Urinary bladder (tissue), 4 donors: ENCODE data around the gene HSD17B1. TPM values are rescaled to one million over a fixed set of nuclear protein-coding genes. Genes with fewer than 3 reads are reported as not detected.

Experiments
- DNase-seq: peaks from one replicate; pipeline ENCODE4 v3.0.0-alpha.2; 2015; ENCODE audit errors: extremely low spot score
- H3K27ac ChIP-seq: one replicate; pipeline ENCODE4 v1.5.1; 2013; ENCODE audit warnings: low read depth, mild to moderate bottlenecking, moderate library complexity
- H3K36me3 ChIP-seq: one replicate; pipeline ENCODE4 v1.6.1; 2013; ENCODE audit warnings: mild to moderate bottlenecking, moderate library complexity; ENCODE audit not compliant: insufficient read depth
- H3K4me1 ChIP-seq: one replicate; pipeline ENCODE4 v1.6.1; 2013; ENCODE audit warnings: mild to moderate bottlenecking, moderate library complexity; ENCODE audit not compliant: insufficient read depth
- H3K4me3 ChIP-seq: one replicate; pipeline ENCODE4 v1.5.1; 2013; ENCODE audit warnings: low read depth, low read length
- WGBS: extraction: QIAGEN DNeasy Blood & Tissue Kit; methylation state at CpG from one replicate; pipeline ENCODE4 v1.1.7; 2013; 5-methylcytosine and 5-hydroxymethylcytosine counted together
- polyA plus RNA-seq: library from polyadenylated mRNA; stranded (reverse); fragments of 200-250 nt; gene quantifications from one replicate; pipeline ENCODE4 v1.2.3, GENCODE V29; 2013
- total RNA-seq: library from RNA; depleted of rRNA; stranded (reverse); fragments of >200 nt; gene quantifications from one replicate; pipeline ENCODE4 v1.2.3, GENCODE V29; 2014
- donor health status: healthy with polysubstance abuse.
- donor health status: healthy.

HSD17B1 gene
- total and polyA plus RNA-seq, 2 donors: 1.5 to 2.5 TPM

DNA sequence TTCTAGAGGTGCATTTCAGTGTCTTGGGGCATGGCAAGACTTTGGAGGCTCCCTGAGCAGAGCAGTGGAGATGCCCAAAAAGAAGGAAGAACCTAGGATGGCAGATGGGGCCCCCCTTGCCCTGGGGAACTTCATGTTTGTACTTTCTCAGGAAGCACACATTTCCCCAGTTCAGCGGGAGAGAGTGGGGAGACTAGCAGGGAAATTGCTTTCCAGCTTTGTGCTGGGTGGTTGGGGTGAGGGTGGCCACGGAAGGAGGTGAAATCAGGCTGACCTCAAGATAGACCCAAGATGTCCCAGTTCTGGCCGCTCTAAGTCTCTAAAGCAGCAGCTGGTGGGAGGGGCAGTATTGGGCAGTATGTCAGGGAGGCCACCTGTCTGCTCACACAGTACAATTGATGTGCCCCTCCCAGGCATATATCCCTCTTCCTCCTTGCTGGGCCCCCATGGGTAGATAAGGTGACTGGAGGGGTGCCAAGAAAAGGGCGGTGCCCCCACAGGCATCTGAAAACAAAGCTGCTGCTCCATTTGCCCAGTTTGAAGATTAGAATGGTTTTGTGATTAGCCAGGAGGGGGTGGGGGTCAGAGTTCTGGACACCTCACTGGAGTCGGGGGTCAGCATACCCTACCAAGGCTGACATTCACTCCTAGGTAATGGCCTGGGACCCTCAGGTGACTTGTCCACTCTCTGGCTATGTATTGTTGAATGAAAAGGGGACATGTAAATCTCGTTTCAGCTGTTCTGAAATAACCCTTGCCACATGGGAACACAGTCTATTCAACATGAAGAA, 33.8 kb upstream of the HSD17B1 start:
- H3K4me1 ChIP-seq: no peaks in the 10 kb centered on the region
- H3K36me3 ChIP-seq: no peaks in the 10 kb centered on the region
- H3K4me3 ChIP-seq: no peak overlapping the region
- 18% methylated on average over 6 of the region's 6 CpGs for WGBS
- peak overlapping the region; percentile 81 for H3K27ac ChIP-seq
- DNase-seq: no peak

DNA sequence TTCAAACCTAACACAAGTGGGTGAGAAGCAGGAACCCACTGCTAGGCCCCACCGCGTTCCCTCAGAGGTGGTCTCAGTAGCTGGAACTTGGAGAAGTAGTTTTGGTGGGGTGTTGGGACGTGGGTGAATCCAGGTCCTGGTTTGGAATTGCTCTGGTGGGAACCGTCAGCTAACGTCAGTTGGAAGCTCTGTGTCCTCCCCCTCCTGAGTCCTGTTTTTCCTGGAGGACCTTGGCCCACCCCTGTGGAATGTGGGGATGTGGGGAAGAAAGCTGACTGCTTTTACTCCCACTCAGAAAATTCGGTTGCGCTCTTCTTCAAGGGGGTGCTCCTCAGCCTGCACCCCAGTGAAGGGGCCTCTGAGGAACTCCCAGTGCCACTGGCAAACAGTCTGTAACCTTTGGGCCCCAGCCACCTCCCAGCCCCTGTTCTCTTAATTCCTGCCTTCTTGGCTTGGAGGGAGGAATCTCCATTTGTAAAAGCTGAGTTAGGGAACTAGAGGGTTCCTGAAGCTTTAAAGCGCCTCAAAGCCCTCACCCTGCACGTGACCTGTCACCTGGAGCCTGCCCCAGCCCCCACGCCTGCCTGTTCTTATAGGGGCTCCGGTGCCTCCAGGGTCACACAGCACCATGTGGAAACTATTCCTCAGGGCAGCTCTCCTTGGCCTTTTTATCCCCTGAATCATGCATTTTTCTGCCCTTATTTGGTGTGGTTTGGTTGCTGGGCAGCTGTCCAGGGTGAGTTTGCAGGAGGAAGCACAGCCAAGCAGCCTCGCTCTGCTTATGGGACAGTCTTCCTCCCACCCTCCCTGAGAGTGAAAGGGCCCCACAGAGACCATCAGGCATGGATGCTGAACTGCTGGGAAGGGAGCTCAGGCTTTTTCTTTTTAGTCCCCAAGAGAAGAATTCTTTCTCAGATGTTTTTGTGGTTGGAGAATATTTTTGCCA, 32.9 kb upstream of the HSD17B1 start:
- Histone ChIP-seq H3K4me3 (no peak overlapping the region), H3K4me1 (no peaks in the 10 kb centered on the region), H3K27ac (peak overlapping the region; percentile 81), H3K36me3 (no peaks in the 10 kb centered on the region)
- WGBS: 11% methylated on average over 12 of the region's 12 CpGs
- DNase-seq: peak; percentile 90

DNA sequence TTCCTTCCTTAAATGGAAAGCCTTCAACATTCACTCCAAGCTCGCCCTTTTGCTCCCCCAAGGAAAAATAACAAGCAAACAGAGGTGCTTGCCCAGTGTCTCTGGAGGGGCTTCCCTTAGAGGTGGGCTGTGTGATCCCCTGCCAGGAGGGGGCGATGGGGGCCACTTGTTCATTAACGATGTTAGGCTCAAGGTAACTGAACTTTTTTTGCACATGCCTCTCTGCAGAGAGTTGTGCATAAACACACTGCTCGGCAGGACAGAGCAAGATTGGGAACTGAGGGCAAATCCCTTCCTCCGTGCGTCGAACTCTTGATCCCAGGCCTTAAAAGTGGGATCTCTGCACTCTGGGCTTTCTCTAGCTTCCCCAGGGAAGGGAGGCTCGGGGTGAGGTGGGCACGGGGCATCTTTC, 32.2 kb upstream of the HSD17B1 start:
- H3K4me1 ChIP-seq: no peaks in the 10 kb centered on the region
- no peaks in the 10 kb centered on the region for H3K36me3 ChIP-seq
- H3K4me3 ChIP-seq: no peak overlapping the region
- WGBS: 17% methylated on average over 9 of the region's 9 CpGs
- H3K27ac ChIP-seq: peak overlapping the region; percentile 81
- DNase-seq: no peak

DNA sequence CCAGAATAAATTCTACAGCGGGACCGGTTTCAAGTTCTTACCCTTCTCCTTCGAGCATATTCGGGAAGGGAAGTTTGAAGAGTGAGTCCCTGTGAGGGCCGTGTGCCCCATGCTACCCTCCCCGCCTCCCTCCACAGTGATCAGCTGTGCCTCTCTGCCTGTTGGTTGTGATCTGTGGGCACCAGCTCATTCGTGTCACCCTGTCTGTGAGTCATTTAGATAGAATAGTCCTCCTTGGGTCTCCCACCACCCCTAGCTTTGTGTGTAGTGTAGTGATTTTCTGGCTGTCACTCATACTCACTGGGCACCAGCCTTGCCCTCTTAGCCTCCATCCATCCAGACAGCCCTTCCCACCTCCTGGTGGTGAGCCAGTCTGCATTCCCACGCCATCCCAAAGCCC, 31.7 kb upstream of the HSD17B1 start:
- no peaks in the 10 kb centered on the region for H3K36me3 ChIP-seq
- peak overlapping the region; percentile 81 for H3K27ac ChIP-seq
- no peaks in the 10 kb centered on the region for H3K4me1 ChIP-seq
- no peak for DNase-seq
- 42% methylated on average over 8 of the region's 8 CpGs for WGBS
- H3K4me3 ChIP-seq: no peak overlapping the region

DNA sequence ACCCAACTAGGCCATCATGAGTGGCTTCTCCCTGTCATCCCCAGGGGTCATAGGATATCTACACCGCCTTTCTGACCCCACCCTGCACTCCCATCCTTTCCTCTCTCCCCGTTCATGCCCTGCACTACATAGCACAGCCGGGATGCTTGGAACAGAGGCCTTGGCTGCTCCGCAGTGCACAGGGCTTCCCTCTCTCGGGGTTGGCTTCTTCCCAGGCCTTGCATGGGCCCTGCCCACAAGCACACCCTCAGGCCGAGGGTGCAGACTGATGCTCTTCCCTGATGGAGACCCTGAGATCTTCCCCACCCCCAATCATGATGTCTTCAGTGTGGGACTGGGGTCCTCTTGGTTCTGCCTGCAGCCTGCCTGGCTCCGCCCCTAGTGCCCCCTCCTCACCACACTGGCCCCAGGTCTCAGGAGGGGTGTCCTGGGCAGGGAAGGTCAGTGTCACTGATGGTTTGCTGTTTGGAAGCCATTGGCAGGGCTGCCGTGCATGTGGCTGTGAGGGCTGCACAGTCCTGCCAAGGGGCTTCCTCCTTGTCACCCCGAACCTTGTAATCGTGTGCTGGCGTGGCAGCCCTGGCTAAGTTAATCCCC, 31.0 kb upstream of the HSD17B1 start:
- no peaks in the 10 kb centered on the region for H3K4me1 ChIP-seq
- no peaks in the 10 kb centered on the region for H3K36me3 ChIP-seq
- peak overlapping the region; percentile 81 for H3K27ac ChIP-seq
- H3K4me3 ChIP-seq: no peak overlapping the region
- no peak for DNase-seq
- 31% methylated on average over 11 of the region's 11 CpGs for WGBS

DNA sequence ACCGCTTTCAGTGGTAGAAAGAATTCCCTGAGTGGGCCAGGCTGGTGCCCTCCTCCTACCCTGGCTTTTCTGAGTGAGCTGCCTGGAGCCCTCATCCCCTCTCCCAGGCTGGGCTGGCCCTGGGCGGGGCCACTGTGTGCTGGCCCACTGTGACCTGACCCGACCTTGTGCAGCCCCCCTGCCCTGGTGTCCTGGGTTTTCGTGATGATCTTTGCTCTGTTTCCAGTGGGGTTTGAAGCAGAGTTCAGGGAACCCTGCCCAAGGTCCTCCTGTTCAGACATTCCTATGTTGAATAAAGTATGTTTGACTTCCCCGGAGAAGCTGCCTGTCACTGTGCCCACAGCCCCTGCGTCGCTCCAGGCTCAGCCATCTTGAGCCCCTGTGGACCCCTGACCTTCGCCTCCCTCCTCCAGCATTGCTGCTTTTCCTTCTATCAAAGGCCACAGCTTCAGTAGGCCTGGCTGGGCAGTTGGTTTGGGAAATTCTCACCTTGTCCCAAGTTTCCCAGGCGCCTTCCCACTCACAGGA, 30.4 kb upstream of the HSD17B1 start:
- no peaks in the 10 kb centered on the region for H3K4me1 ChIP-seq
- H3K27ac ChIP-seq: peak overlapping the region; percentile 81
- no peak overlapping the region for H3K4me3 ChIP-seq
- DNase-seq: no peak
- no peaks in the 10 kb centered on the region for H3K36me3 ChIP-seq
- 42% methylated on average over 9 of the region's 9 CpGs for WGBS

DNA sequence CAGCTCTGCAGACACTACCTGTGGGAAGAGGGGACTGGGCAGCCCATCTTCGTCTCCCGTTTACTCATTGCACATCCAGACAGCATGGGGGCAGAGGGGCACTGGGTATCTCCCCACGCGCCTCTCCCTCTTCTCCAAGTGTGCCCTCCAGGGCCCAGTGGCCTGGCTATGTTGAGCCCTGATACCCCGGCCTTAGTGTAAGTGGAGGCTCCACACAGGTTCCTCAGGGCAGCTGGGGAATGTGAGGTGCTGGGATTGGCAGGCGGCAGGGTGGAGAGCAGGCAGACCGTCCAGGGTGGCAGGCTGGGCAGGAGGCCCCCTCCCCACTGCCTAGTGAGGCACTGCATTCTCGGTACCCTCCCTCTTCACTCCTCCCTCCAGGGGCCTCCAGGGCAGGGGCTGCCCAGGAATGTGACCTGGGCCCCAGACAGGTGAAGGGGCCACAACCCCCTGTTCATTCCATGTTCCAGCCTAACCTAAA, 29.9 kb upstream of the HSD17B1 start:
- DNase-seq: no peak
- no peak overlapping the region for H3K4me3 ChIP-seq
- H3K4me1 ChIP-seq: no peaks in the 10 kb centered on the region
- peak overlapping the region; percentile 81 for H3K27ac ChIP-seq
- no peaks in the 10 kb centered on the region for H3K36me3 ChIP-seq
- 78% methylated on average over 8 of the region's 8 CpGs for WGBS

DNA sequence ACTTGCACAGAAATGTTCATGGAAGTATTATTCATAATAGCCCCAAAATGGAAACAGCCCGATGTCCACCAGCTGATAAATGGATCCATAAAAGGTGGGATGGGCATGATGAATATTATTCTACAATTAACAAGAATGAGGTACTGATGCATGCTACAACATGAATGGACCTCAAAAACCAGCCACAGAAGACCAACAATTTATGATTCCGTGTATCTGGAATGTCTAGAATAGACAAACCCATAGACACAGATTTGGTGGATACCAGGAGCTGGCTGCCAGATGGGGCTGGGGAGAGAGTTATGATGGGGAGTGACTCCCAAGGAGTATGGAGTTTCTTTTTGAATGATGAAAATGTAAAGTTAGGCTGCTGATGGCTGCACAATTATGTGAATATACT, 27.5 kb upstream of the HSD17B1 start:
- H3K4me1 ChIP-seq: no peaks in the 10 kb centered on the region
- no peak overlapping the region for H3K27ac ChIP-seq
- 52% methylated on average over 2 of the region's 2 CpGs for WGBS
- H3K4me3 ChIP-seq: no peak overlapping the region
- DNase-seq: no peak
- no peaks in the 10 kb centered on the region for H3K36me3 ChIP-seq

DNA sequence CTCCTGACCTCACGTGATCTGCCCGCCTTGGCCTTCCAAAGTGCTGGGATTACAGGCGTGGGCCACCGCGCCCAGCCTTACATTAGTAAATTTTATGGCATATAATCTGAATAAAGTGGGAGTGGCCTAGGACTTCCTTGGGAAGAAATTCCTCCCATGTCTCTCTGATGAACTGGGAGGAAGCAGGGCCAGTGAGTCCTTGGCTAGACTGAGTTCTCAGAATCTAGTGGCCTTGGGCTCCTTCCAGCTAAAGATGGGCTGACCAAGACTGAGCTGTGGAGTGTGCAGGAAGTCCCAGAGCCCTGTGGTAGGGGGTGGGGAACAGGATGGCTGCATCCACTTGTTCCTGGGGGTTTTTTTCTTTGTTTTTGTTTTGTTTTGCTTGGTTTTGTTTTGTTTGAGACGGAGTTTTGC, 26.7 kb upstream of the HSD17B1 start:
- Histone ChIP-seq H3K4me1 (no peaks in the 10 kb centered on the region), H3K4me3 (no peak overlapping the region), H3K36me3 (no peaks in the 10 kb centered on the region), H3K27ac (no peak overlapping the region)
- DNase-seq: no peak
- 71% methylated on average over 6 of the region's 6 CpGs for WGBS

DNA sequence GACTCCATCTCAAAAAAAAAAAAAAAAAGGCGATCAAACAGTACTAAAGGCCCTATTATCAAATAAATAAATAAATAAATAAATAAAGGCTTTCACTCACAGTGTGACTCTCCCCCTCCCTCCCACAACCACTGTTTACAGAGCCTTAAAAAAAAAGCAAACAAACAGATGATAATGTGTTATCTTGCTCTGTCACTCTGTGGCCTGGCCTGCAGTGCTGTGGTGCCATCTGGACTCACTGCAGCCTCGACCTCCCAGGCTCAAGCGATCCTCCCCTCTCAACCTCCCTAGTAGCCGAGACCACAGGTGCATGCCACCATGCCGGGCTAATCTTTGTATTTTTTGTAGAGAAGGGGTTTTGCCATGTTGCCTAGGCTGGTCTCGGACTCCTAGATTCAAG, 24.8 kb upstream of the HSD17B1 start:
- DNase-seq: no peak
- H3K36me3 ChIP-seq: no peaks in the 10 kb centered on the region
- H3K27ac ChIP-seq: no peak overlapping the region
- no peaks in the 10 kb centered on the region for H3K4me1 ChIP-seq
- H3K4me3 ChIP-seq: no peak overlapping the region
- 92% methylated on average over 6 of the region's 6 CpGs for WGBS

DNA sequence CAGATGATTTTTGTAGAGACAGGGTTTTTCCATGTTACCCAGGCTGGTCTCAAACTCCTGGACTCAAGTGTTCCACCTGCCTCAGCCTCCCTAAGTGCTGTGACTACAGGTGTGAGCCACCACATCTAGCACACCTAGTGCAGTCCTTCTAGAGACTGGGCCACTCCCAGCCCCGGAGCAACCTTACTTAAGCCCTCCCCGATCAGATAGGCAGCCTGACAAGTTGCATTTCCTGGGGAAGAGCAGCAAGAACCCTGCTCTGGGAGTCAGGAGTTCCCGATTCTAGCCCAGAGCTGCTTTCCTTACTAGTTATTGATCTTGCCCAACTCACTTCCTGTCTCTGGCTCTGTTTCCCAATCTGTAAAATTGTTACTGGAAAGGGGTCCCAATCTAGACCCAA, 23.7 kb upstream of the HSD17B1 start:
- DNase-seq: no peak
- Histone ChIP-seq H3K4me3 (no peak overlapping the region), H3K4me1 (no peaks in the 10 kb centered on the region), H3K36me3 (no peaks in the 10 kb centered on the region), H3K27ac (no peak overlapping the region)
- WGBS: 72% methylated on average over 3 of the region's 3 CpGs

DNA sequence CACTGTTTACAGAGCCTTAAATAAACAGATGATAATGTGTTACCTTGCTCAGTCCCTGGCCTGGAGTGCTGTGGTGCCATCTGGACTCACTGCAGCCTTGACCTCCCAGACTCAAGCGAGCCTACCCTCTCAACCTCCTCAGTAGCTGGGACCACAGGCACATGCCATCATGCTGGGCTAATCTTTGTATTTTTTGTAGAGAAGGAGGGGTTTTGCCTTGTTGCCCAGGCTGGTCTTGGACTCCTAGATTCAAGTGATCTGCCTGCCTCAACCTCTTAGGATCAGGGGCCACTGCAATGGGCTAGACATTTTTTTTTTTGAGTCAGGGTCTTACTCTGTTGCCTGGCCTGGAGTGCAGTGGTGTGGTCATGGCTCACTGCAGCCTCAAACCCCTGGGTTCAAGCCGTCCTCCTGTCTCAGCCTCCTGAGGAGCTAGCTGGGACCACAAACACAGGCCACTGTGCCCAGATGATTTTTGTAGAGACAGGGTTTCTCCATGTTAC, 21.7 kb upstream of the HSD17B1 start:
- 86% methylated on average over 2 of the region's 2 CpGs for WGBS
- H3K27ac ChIP-seq: peak overlapping the region; percentile 53
- H3K4me3 ChIP-seq: no peak overlapping the region
- H3K36me3 ChIP-seq: no peaks in the 10 kb centered on the region
- H3K4me1 ChIP-seq: no peaks in the 10 kb centered on the region
- DNase-seq: no peak
